GM21526 (cell line): ENCODE measurements around the gene HS3ST4.

Experiments
- ATAC-seq: cut with Tn5 transposase; IDR thresholded peaks from one replicate; pipeline ENCODE4 v1.9.1; 2021; ENCODE audit warnings: moderate library complexity; ENCODE audit not compliant: unreplicated experiment, low FRiP score

HS3ST4 gene

DNA sequence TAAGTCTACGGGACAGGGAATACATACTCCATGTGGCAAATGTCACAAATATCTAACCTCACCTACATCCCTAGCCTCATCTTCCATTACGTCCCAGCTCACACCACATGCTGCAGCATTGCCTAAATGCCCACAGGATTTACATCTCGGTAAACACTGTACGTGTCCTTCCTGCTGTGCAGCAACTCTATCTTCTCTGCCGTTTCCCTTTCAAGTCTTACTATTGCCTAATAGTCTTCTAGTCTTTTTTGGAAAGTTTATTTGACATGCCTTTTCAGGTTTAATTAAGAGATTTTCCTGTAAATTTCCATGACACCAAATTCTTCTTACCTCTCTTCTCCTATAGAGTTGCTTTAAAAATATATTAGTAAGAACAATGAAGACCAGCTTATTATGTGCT, 120.5 kb downstream of the HS3ST4 start:
- no peak for ATAC-seq

DNA sequence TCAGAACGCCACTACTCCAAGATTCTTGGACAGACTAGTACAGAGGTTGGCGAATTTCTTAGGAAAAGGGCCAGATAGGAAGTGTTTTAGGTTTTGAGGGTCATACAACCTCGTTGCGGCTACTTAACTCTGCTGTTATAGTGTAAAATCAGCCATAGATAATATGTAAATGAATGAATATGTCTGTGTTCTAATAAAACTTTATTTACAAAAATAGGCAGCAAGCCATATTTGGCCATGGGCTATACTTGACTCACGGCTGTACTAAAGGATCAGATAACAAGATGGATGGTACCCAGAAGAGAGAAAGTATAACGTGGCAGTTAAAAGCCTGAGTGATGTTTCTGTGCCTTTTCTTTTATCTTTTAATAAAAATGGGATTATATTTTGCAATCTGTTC, 125.5 kb downstream of the HS3ST4 start:
- no peak for ATAC-seq

DNA sequence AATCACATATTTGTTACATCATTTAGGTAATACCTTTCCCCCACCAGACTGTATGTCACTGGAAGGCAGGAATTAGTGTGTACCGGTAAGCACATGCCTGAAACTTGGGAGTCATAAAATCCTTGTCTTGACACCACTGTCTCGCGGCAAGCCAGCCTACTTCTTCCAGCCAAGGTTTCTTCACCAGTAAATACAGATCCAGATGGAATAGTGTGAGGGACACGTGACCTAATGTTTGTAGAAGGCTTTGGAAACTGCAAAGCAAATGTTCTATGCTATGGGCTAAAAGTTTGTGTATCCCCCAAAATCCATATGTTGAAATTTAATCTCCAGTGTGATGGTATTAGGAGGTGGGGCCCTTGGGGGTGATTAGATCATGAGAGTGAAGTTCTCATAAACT, 126.1 kb downstream of the HS3ST4 start:
- ATAC-seq = no peak

DNA sequence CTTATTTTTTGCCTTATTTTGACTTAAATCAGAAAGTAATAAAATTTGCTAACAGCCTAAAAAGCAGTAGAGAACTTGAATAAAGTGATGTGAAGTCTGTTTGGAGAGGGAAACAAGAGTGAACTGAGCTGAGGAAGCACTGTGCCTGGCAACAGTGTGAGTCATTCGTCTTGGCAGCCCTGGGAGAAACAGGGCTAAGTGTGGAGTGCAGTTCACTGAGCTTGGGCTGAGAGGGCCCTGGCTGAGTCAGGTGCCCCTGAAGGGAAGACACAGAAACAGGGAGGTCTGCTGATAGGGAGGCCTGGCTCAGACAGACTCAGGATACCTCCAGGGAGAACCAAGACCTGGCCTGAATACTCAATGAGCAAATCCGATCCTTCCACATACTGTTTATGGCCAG, 132.1 kb downstream of the HS3ST4 start:
- no peak for ATAC-seq

DNA sequence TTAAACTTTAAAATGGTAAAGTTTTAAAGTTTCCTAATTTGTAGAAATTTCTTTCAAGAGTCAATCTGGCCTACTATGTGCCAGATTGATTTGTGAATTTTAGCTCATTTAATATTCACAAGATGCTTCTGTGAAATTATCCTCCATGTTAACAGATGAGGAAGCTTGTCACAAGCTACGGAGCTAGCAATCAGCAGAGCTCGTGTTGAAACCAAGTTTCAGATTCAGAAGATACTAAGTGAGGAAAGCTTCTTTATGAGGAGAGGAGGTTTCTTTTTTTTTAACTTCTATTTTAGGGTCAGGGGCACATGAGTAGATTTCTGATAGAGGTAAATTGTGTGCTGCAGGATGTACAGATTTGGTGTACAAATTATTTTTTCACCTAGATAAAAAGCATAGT, 135.9 kb downstream of the HS3ST4 start:
- ATAC-seq = no peak

DNA sequence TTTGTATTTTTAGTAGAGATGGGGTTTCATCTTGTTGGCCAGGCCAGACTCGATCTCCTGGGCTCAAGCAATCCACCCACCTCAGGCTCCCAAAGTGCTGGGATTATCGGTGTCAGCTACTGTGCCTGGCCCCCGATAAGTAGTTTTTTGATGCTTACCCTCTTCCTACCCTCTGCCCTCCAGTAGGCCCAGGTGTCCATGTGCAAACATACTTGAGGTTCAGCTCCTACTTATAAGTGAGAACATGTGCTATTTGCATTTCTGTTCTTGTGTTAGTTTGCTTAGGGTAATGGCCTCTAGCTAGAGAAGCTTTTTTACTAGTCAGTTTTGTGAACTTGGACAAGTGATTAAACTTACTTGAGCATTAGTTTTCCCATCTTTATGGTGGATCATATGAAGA, 136.8 kb downstream of the HS3ST4 start:
- no peak for ATAC-seq

DNA sequence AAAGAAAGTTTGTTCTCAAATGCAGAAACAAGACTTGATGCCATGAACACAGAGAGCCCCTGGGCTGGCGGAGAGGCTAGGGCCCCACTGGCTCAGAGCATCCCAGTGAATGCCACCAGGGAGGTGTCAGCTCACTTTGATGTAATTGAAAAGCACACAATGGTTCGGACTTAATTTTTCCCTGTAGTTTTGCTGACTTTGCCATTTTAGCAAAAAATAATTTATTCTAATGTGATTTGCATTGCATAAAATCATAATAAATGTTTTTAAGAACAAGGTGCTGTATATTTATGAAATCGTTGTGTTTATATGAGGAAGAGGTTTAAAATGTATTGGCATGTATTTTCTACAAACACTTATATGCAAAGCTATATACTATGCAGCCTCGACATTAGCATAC, 140.5 kb downstream of the HS3ST4 start:
- ATAC-seq = no peak

DNA sequence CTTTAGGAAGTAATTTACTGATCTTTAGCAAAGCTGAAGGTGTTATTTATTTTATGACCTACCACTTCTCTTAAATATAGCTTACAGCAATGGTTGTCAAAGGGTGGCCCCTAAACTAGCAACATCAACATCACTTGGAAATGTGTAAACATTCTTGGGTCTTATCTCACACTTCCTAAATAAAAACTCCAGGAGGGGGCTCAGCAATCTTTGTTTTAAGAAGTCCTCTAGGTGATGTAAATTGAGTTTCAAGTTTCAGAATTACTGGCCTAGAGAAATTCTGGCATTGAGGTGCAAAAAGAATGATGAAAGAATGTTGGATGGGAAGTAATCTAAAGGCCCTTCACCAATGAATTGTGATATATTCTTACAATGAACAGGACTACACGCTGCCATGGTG, 142.3 kb downstream of the HS3ST4 start:
- no peak for ATAC-seq

DNA sequence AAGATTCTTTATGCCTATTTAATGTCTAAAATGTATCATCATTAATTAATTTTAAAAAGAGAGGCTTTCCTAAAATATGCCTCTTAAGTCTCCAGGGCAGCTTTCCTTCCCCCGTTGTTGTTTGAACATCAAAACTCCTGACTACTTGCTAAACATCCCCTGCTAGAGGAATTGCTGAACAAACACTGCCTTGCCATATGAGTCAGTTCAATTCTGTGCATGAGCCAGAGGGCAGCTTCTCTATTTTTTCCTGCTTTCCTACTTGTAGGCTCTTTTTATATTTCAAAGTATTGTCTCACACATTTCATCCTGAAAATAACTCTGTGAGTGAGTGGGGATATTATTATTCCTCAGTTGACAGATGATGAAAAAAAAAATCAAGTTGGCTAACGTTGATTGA, 143.4 kb downstream of the HS3ST4 start:
- ATAC-seq = no peak

DNA sequence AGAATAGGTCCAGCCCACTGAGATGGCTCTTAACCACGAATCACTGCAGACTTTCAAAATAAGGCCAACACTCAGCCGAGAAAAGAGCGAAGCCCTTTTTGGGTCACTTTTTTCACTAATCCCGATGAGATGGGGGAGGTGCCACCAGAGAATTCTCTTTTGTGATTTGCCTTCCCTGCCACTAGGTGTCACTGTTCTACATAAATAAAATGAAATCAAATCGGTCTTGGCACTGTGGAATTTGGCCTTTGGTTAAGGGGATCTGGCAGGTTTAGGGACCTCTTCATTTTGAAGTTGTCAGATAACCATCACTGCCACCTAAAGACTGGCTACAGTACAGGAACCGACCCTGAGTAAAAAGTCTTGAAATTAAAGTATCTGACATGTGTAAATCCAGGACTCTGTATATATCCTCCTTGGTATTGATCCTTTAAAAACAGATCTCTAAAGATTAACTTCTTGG, 147.0 kb downstream of the HS3ST4 start:
- ATAC-seq = no peak

DNA sequence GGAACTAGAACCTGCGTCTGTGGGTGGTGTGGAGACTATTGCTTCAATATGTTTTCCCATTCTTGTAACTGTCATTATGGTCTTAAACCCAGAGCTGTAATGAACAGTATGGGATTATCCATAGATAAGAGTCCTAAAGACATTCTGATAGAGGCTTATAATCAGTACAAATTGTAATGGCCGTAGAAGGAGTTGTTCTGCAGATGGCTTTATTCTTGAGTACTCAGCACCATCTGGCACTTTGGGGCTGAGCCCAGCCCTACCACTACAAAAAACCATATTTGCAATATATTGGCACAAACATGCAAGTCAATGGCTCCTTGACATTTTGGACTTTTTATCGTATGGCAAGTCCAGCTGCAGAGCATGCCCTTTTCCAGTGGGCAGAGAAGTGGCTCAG, 150.0 kb downstream of the HS3ST4 start:
- no peak for ATAC-seq

DNA sequence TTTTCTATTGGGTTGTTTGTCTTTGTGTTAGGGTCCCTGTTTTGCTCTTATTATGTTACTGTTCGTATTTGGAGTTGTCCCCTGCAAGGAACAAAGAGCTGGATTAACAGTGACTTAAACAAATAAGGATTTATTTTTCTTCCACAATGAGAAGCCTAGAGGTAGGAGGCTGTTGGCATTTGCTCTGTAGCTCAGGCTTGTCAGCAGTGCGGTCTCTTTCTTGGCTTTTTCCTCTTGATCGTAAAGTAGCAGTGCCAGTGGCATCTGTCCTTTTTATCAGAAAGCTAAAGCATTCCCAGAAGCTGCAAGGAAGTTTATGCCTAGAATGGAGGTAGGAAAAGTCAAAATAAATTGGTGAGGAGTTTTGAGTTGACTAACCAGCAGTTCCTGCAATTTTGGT, 154.1 kb downstream of the HS3ST4 start:
- ATAC-seq = no peak

DNA sequence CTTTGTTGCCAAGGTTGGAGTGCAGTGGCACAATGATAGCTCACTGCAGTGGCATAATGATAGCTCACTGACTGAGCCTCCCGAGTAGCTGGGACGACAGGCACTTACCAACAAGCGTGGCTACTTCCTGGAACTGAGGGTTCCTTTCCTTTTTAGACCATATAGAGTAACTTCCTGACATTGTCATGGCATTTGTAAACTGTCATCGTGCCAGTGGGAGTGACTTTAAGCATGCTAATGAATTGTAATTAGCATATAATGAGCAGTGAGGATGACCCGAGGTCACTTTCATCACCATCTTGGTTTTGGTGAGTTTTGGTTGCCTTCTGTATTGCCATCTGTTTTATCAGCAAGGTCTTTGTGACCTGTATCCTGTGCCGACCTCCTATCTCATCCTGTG, 162.4 kb downstream of the HS3ST4 start:
- ATAC-seq = no peak

DNA sequence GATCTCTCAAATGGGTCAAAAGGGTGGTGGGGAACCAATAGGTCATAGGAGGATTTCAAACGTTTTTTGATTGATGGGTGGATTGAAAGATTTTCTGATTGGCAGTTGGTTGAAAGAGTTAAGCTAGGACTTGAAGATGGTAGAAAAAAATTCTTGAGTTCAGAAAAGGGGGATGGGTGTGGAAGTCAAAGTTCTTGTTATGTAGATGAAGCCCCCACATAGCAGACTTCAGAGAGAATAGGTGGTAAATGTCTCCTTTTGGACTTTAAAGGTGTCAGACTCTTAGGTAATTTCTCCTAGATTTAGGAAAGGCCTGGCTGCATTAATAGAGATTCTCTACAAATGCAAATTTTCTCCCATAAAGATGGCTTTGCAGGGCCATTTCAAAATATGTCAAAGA, 163.3 kb downstream of the HS3ST4 start:
- ATAC-seq = no peak

DNA sequence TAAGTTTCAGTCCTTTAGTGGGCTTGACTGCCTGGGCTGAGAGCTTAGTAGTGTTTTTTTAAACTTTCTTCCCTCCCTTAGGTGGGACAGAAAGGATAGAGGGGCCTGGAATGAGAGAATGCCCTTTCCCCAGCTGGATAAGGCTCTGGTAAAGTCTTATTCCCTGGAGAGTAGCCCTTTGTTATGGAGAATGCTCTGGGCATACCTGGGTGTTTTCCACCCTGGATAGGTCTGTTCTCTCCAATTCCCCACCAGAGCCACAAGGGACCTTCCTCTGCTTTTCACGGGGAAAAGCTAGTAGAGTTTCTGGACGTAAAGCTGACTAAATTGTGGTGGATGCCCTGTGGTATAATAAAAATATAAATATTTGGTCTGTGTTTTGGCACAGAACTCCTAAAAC, 164.1 kb downstream of the HS3ST4 start:
- no peak for ATAC-seq

DNA sequence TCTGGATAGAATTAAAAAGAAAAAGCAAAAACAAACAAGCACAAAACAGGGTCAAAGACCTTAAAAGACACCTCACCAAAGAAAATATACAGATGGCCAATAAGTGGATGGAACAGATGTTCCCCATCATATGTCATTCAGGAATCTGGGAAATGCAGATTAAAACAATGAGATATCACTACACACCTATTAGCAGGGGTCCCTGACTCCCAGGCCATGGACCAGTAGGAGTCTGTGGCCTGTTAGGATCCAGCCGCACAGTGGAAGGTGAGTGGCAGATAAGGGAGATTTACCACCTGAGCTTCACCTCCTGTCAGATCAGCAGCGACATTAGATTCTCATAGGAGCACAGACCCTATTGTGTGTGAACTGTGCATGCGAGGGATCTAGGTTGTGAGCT, 167.9 kb downstream of the HS3ST4 start:
- no peak for ATAC-seq

DNA sequence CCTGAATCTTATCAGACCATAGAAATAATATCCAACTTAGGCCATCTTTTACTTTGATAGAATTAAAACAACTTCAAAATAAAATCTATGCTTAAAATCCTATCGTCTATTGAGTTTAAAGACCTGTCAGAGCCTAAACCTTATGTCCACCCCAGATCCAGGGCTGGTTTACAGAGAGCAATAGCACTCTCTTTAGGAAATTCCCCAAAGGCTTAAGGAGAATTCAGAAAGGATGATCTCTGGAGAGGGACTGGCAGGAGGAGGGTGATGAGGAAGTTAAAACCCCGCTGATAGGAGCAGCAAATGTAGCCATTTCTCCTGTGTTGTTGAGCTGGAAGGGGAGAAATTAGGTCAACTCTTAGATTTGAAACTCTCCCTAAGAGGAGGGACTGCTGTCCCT, 175.3 kb downstream of the HS3ST4 start:
- ATAC-seq = no peak

DNA sequence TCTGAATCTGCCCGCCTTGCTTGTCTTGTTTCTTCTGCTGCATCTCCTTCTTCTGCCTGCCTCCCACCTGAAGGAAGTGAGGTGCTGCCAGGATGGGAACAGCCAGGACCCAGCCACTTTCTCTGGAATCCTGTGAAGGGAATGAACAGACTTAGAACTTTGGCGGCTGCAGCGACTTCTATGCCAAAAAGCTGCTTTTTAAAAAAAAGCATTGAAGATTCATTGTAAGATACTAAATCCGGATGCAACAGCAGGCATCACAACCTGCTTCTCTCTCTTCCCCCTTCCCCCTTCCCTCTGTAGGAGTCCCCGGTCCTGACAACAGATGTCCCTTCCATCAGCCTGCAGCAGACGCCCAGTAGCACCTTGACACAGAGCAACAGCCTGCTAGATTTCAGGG, 176.3 kb downstream of the HS3ST4 start:
- no peak for ATAC-seq

DNA sequence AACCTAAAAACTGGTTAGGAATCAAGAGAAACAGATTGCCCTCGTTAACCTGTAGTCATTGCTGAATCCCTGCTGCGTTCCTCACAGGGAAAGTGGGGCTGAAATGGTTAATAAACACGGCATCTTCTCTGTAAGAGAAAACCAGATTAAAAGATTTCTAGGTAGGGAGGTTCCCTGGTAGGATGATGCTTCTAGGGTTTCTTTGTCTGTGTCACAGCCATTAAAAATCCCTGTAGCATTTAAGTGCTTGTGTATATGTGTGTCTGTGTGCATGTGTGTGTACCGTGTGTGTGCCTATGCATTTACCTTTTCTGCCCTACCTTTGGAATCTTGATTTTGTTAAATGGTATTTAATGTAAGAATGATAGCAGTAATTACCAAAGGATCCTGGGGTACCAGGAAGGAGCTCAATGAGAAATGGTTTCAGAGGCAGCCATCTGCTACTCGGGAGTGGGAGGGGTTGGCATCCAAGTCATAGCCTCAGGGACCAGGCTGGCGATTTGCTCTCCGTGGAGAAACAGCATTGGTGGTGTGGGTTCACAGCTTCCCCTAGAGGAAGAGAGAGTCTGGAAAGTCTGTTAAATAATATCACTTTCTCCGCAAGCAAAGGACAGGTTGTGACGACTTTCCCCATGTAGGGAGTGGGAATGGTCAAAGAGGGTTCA, 177.1 kb downstream of the HS3ST4 start:
- ATAC-seq = no peak

DNA sequence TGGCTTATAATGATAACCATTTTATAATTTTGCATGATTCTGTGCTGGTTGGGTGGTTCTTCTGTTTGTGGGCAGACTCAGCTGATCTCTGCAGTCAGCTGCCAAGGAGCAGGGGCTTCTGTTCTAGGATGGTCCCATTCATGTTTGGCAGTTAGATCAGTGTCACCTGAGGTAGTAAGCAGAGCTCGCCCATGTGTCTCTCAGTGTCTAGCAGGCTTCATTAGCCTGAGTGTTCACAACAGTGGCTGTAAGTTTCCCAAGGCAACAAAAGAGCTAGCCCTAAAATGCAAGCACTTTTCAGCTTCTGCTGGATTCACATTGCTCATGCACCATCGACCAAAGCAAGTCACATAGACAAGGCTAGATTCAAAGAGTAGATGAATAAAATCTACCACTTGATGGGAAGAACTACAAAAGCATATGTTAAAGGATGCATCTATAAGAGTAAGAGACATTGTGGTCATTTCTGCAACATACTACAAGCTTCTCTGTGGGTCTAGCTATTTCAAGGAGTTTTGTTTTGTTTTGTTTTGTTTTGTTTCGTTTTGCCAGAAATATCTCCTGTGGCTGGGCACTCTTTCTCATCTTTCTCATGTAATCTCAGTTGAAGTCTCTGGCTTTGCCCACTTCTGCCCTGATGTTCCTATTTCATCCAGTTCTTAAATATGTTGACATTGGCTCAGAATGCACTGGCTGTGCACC, 180.8 kb downstream of the HS3ST4 start:
- no peak for ATAC-seq

DNA sequence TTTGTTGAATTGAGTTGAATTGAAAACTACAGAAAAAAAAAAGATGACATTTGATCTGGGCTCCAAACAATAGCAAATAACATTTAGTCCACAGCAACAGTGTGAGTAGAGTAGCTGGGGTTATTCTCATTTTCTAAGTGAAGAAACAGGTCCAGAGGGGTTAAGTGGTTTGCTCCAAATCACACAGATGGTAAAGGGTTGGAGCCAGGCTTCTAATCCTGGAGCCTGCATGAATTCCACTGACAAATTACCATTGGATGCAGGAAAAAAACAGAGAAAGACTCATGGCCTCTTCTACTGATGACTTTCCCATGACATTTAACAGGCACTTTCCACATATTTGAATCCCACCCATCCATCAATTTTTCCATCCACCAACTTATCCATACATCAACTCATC, 182.4 kb downstream of the HS3ST4 start:
- no peak for ATAC-seq

DNA sequence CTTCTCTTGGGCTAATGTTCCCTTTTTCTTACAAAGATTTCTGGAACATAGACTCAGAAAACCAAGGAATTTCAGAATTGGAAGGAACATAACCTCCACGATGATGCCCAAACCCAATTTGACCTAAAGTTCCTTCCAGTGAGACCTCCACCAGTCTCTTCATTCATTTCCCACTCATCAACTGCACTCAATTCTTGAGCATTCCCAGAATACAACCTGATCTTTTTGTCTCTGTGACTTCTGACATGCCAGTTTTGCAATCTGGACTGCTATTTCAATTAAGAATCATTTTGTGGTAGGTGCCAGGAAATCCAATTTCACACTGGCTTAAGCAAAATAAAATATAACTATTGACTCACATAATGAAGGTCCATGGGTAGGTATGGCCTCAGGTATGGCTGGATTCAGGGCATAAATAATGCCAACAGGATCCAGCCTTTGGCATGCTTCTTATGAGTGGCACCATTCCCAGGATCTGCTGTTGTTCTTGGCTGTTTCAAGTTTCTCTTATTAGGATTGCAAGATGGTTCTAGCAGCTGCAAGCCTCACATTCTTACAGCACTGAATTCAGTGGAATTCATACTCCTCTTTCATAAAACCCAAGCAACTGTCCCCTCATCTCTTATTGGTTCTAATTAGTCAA, 184.3 kb downstream of the HS3ST4 start:
- no peak for ATAC-seq
